H1 (cell line): Measurements from ENCODE around the gene RAI14. TPM values are rescaled to one million over a fixed set of nuclear protein-coding genes. Genes with fewer than 3 reads are reported as not detected.

Source experiments
- CTCF ChIA-PET: fragments of 300-600 bp; sonication (Branson Sonifier 250); formaldehyde crosslinking; loops from one replicate; lab custom pipeline; 2021; ENCODE audit not compliant: partially characterized antibody; lab: Charles Lee
- POLR2A ChIA-PET: fragments of 300-600 bp; sonication (Branson Sonifier 250); formaldehyde crosslinking; loops from one replicate; lab custom pipeline; 2021; ENCODE audit warnings: inconsistent platforms; ENCODE audit not compliant: partially characterized antibody; lab: Charles Lee
- DNase-seq, 2 experiments: peaks; one replicate each; pipeline versions ENCODE4 v3.0.0 to v3.0.0-alpha.2; 2010 to 2022; ENCODE audit warnings: low spot score in 2 of 2, low read depth in 1 of 2, mixed read lengths in 1 of 2
- FAIRE-seq: peaks from 2 replicates; lab custom pipeline; 2011; peaks lifted over from hg19 to GRCh38; lab: Jason Lieb, UNC
- H2AFZ ChIP-seq: 2 replicates; pipeline ENCODE4 v1.8.1; 2012; ENCODE audit warnings: low read length, inconsistent platforms
- H2AK5ac ChIP-seq: 2 replicates; pipeline ENCODE4 v1.6.1; 2013; ENCODE audit warnings: low read depth, low read length
- H2BK120ac ChIP-seq: replicated peaks from 2 replicates; pipeline ENCODE3; 2013; ENCODE audit warnings: low read depth, low read length, inconsistent platforms
- H2BK12ac ChIP-seq: 2 replicates; pipeline ENCODE4 v1.6.1; 2013; ENCODE audit warnings: low read depth, low read length
- H2BK15ac ChIP-seq: 2 replicates; pipeline ENCODE4 v1.6.1; 2013; ENCODE audit warnings: low read length
- H2BK20ac ChIP-seq: 2 replicates; pipeline ENCODE4 v1.6.1; 2013; ENCODE audit warnings: low read length
- H2BK5ac ChIP-seq: 2 replicates; pipeline ENCODE4 v1.6.1; 2013; ENCODE audit warnings: low read depth, low read length
- H3K14ac ChIP-seq: 2 replicates; pipeline ENCODE4 v1.6.1; 2013; ENCODE audit warnings: inconsistent platforms; ENCODE audit not compliant: insufficient read length
- H3K18ac ChIP-seq: 2 replicates; pipeline ENCODE4 v1.6.1; 2013; ENCODE audit warnings: low read length; ENCODE audit errors: extremely low read depth
- H3K23ac ChIP-seq: 2 replicates; pipeline ENCODE4 v1.6.1; 2013; ENCODE audit warnings: inconsistent platforms; ENCODE audit not compliant: insufficient read length
- H3K23me2 ChIP-seq: 2 replicates; pipeline ENCODE4 v1.6.1; 2013; ENCODE audit warnings: low read depth, low read length
- H3K27ac ChIP-seq: 2 replicates; pipeline ENCODE4 v1.6.1; 2011; ENCODE audit warnings: low read depth, low read length, inconsistent platforms
- H3K27me3 ChIP-seq, 4 experiments: replicated peaks in 1 of 4; 1 replicate in 1 of 4; 2 replicates in 3 of 4; pipeline versions ENCODE4 v1.6.1 to v1.8.1; 2011 to 2013; ENCODE audit warnings: low read length in 3 of 4, mild to moderate bottlenecking in 3 of 4, inconsistent platforms in 2 of 4, mixed read lengths in 2 of 4, moderate library complexity in 1 of 4; ENCODE audit not compliant: control insufficient read depth in 3 of 4, insufficient read depth in 3 of 4; ENCODE audit errors: extremely low read depth in 1 of 4
- H3K36me3 ChIP-seq, 4 experiments: 2 replicates each; pipeline versions ENCODE4 v1.6.1 to v1.8.1; 2011 to 2013; ENCODE audit warnings: mild to moderate bottlenecking in 4 of 4, low read length in 3 of 4, moderate library complexity in 2 of 4, control low read depth in 1 of 4, inconsistent platforms in 1 of 4; ENCODE audit not compliant: insufficient read depth in 4 of 4, control insufficient read depth in 2 of 4
- H3K4ac ChIP-seq: replicated peaks from 2 replicates; pipeline ENCODE3; 2013; ENCODE audit warnings: low read length, low read depth, mixed read lengths, inconsistent platforms; ENCODE audit not compliant: insufficient read length
- H3K4me1 ChIP-seq, 4 experiments: replicated peaks in 1 of 4; 1 replicate in 1 of 4; 2 replicates in 3 of 4; pipeline versions ENCODE4 v1.6.1 to v1.8.1; 2011 to 2013; ENCODE audit warnings: low read length in 3 of 4, inconsistent platforms in 2 of 4, mixed read lengths in 1 of 4; ENCODE audit not compliant: insufficient read depth in 4 of 4, control insufficient read depth in 3 of 4
- H3K4me2 ChIP-seq, 2 experiments: 2 replicates each; pipeline versions ENCODE4 v1.6.1 to v1.8.1; 2011 to 2013; ENCODE audit warnings: low read depth in 2 of 2, low read length in 2 of 2, control low read depth in 1 of 2, inconsistent platforms in 1 of 2, mild to moderate bottlenecking in 1 of 2; ENCODE audit not compliant: insufficient read depth in 1 of 2
- H3K4me3 ChIP-seq, 4 experiments: fragments of 200-600, 300-600 bp in 1 of 4; sonication (generic), shearing (Covaris generic), sonication (Bioruptor Twin) in 1 of 4; 2 replicates each; pipeline versions ENCODE4 v1.5.1 to v1.8.1; 2011 to 2016; ENCODE audit warnings: low read length in 4 of 4, low read depth in 3 of 4, control low read depth in 2 of 4, inconsistent platforms in 2 of 4, mild to moderate bottlenecking in 2 of 4, mixed read lengths in 1 of 4, moderate library complexity in 1 of 4; ENCODE audit not compliant: insufficient read depth in 2 of 4; ENCODE audit errors: extremely low read depth in 1 of 4
- H3K56ac ChIP-seq: replicated peaks from 2 replicates; pipeline ENCODE3; 2013; ENCODE audit warnings: low read depth, mild to moderate bottlenecking, mixed read lengths, low read length, inconsistent platforms; ENCODE audit not compliant: insufficient read length
- H3K79me1 ChIP-seq: 2 replicates; pipeline ENCODE4 v1.6.1; 2013; ENCODE audit warnings: low read depth, low read length, control low read depth
- H3K79me2 ChIP-seq, 2 experiments: 2 replicates each; pipeline versions ENCODE4 v1.6.1 to v1.8.1; 2012 to 2013; ENCODE audit warnings: low read length in 2 of 2, mild to moderate bottlenecking in 2 of 2, inconsistent platforms in 1 of 2; ENCODE audit not compliant: insufficient read depth in 2 of 2, control insufficient read depth in 1 of 2
- H3K9ac ChIP-seq, 4 experiments: replicated peaks in 1 of 4; 1 replicate in 1 of 4; 2 replicates in 3 of 4; pipeline versions ENCODE4 v1.6.1 to v1.8.1; 2011 to 2013; ENCODE audit warnings: low read depth in 3 of 4, low read length in 3 of 4, control low read depth in 2 of 4, mild to moderate bottlenecking in 2 of 4, moderate library complexity in 2 of 4, inconsistent platforms in 1 of 4; ENCODE audit errors: extremely low read depth in 1 of 4
- H3K9me3 ChIP-seq, 2 experiments: 2 replicates each; pipeline versions ENCODE4 v1.6.1 to v1.8.1; 2012 to 2013; ENCODE audit warnings: mild to moderate bottlenecking in 2 of 2, moderate library complexity in 2 of 2, control low read depth in 1 of 2, inconsistent platforms in 1 of 2, low read depth in 1 of 2, low read length in 1 of 2, mixed read lengths in 1 of 2; ENCODE audit not compliant: insufficient read depth in 2 of 2
- H4K20me1 ChIP-seq, 2 experiments: replicated peaks in 1 of 2; 2 replicates each; pipeline versions ENCODE3 to v1.8.1; 2011 to 2013; ENCODE audit warnings: inconsistent platforms in 2 of 2, low read length in 2 of 2, mild to moderate bottlenecking in 1 of 2; ENCODE audit not compliant: insufficient read depth in 2 of 2, control insufficient read depth in 1 of 2
- H4K5ac ChIP-seq: 2 replicates; pipeline ENCODE4 v1.6.1; 2013; ENCODE audit warnings: low read length, low read depth, mixed read lengths, inconsistent platforms; ENCODE audit not compliant: insufficient read length
- H4K8ac ChIP-seq: 2 replicates; pipeline ENCODE4 v1.8.0; 2013; ENCODE audit warnings: mild to moderate bottlenecking, moderate library complexity, low read length, inconsistent platforms; ENCODE audit not compliant: insufficient read depth; ENCODE audit errors: extremely low read depth
- H4K91ac ChIP-seq: replicated peaks from 2 replicates; pipeline ENCODE3; 2013; ENCODE audit warnings: low read length, mixed read lengths, inconsistent platforms; ENCODE audit not compliant: insufficient read length
- CTBP2 ChIP-seq: IDR thresholded peaks from 2 replicates; pipeline ENCODE4 v1.7.0; 2011; ENCODE audit warnings: borderline replicate concordance, mild to moderate bottlenecking, moderate library complexity, mixed read lengths, low read length; ENCODE audit not compliant: insufficient read depth, insufficient read length
- GABPA ChIP-seq: IDR thresholded peaks from 2 replicates; pipeline ENCODE4 v1.6.1; 2011; ENCODE audit warnings: mild to moderate bottlenecking, low read length, moderate library complexity, borderline replicate concordance; ENCODE audit not compliant: insufficient read depth
- GTF2F1 ChIP-seq: IDR thresholded peaks from 2 replicates; pipeline ENCODE4 v1.6.1; 2012; ENCODE audit warnings: low read depth, low read length, improper control_type of control experiment, borderline replicate concordance
- HDAC2 ChIP-seq, 2 experiments: fragments of 300-600 bp in 1 of 2; sonication (generic) in 1 of 2; IDR thresholded peaks; 2 replicates each; pipeline ENCODE4 v1.6.1; 2011 to 2012; ENCODE audit warnings: low read depth in 2 of 2, low read length in 2 of 2, mild to moderate bottlenecking in 2 of 2, moderate library complexity in 2 of 2, borderline replicate concordance in 1 of 2, inconsistent platforms in 1 of 2
- MAFK ChIP-seq: IDR thresholded peaks from 2 replicates; pipeline ENCODE4 v1.6.1; 2012; ENCODE audit warnings: low read depth, mild to moderate bottlenecking, improper control_type of control experiment, low read length
- PHF8 ChIP-seq: fragments of 200-600 bp; sonication (generic); conservative IDR thresholded peaks from 2 replicates; pipeline ENCODE4 v1.7.1; 2012; ENCODE audit warnings: low read depth, mild to moderate bottlenecking, inconsistent platforms, low read length, moderate library complexity
- RNF2 ChIP-seq: fragments of 200-900, 300-1000 bp; sonication (generic); IDR thresholded peaks from 2 replicates; pipeline ENCODE4 v1.7.1; 2016; ENCODE audit warnings: borderline replicate concordance, low read depth, mild to moderate bottlenecking, antibody characterized with exemption, low read length; ENCODE audit not compliant: poor library complexity, severe bottlenecking; ENCODE audit errors: missing control alignments
- SAP30 ChIP-seq: fragments of 300-600 bp; sonication (generic); IDR thresholded peaks from 2 replicates; pipeline ENCODE4 v1.7.1; 2012; ENCODE audit warnings: low read length, moderate library complexity, mild to moderate bottlenecking, inconsistent platforms; ENCODE audit not compliant: insufficient read depth, insufficient replicate concordance
- SIRT6 ChIP-seq: IDR thresholded peaks from one replicate; pipeline ENCODE4 v1.7.1; 2012; ENCODE audit warnings: low read length, inconsistent platforms
- TAF1 ChIP-seq: IDR thresholded peaks from 2 replicates; pipeline ENCODE4 v1.6.1; 2011; ENCODE audit warnings: mild to moderate bottlenecking, low read depth, low read length
- YY1 ChIP-seq: IDR thresholded peaks from 2 replicates; pipeline ENCODE4 v1.6.1; 2011; ENCODE audit warnings: low read depth, mild to moderate bottlenecking, low read length
- WGBS, 2 experiments: shearing (Covaris generic) in 1 of 2; methylation state at CpG; one replicate each; pipeline versions ENCODE4 v1.1.6 to v1.1.7; 2013 to 2015; ENCODE audit warnings: low lambda C conversion rate in 2 of 2, mixed read lengths in 2 of 2, inconsistent platforms in 1 of 2, low coverage in 1 of 2, missing lambda C conversion rate in 1 of 2; ENCODE audit not compliant: insufficient replicate concordance in 2 of 2, insufficient coverage in 1 of 2, insufficient read length in 1 of 2; ENCODE audit errors: extremely low coverage in 1 of 2, missing lambda C conversion rate in 1 of 2; 5-methylcytosine and 5-hydroxymethylcytosine counted together
- polyA plus RNA-seq, 7 experiments: library from polyadenylated mRNA; depleted of rRNA in 3 of 7; stranded (reverse) in 5 of 7; unstranded in 2 of 7; fragments of >200 nt in 5 of 7; fragments of 200-250 nt in 2 of 7; gene quantifications; 1 replicate in 5 of 7; 2 replicates in 1 of 7; 4 replicates in 1 of 7; pipeline versions ENCODE4 v1.2.1 to v1.2.3, GENCODE V29; 2011 to 2013; ENCODE audit warnings: missing spikeins in 2 of 7, mixed read lengths in 2 of 7
- total RNA-seq: library from RNA; stranded (reverse); fragmentation: NEBNext Ultra II Directional; extraction: Animal tissue kit (Norgen Biotek cat#: 25700); gene quantifications from 2 replicates; pipeline ENCODE4 v1.2.1, GENCODE V29; 2021
- TF ChIP-seq, protein P1 (sequence below): IDR thresholded peaks from 2 replicates; pipeline ENCODE4 v1.6.1; 2012; ENCODE audit warnings: inconsistent platforms

RAI14 gene
- total and polyA plus RNA-seq, 2 of the 8 experiments (the other 6 are each of a cell fraction or from before 2014, with no cell fraction given), result 48.4 to 210 TPM

GRCh38 chr5:34669931-34670516 is 13.9 kb downstream of the RAI14 start:
- H2BK20ac ChIP-seq, result no peak overlapping the region
- H3K9ac ChIP-seq, result no peak overlapping the region
- ChIA-PET CTCF (interaction anchor here (0.8 kb wide), 2 partner anchors 15 to 21 kb away, joined by 3 read pairs; no protein-coding TSS in a partner anchor), POLR2A (interaction anchor here (0.8 to 1.0 kb wide), 3 partner anchors 24 to 106 kb away, joined by 3 read pairs; no protein-coding TSS in a partner anchor)
- H3K4me3 ChIP-seq, result no peak overlapping the region
- H2BK15ac ChIP-seq, result no peak overlapping the region
- FAIRE-seq (no peak), DNase-seq (no peak)
- no peak overlapping the region for H4K5ac ChIP-seq
- no peaks in the 10 kb centered on the region for H3K9me3 ChIP-seq
- peaks cover 25 to 34% of the 10 kb centered on the region in 2 experiments for H4K20me1 ChIP-seq
- H4K91ac ChIP-seq, result no peak overlapping the region
- no peak overlapping the region for H3K4me2 ChIP-seq
- no peak overlapping the region for H3K27ac ChIP-seq
- no peak overlapping the region for H2BK5ac ChIP-seq
- H3K14ac ChIP-seq, result no peak overlapping the region
- peaks cover 7% of the 10 kb centered on the region for H3K79me1 ChIP-seq
- H2AFZ ChIP-seq, result no peak overlapping the region
- TF ChIP-seq, protein P1, sequence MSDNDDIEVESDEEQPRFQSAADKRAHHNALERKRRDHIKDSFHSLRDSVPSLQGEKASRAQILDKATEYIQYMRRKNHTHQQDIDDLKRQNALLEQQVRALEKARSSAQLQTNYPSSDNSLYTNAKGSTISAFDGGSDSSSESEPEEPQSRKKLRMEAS, result no peak
- TF ChIP-seq CTBP2 (no peak), HDAC2 (IDR thresholded peaks at IDR 0.05; ENCODE audit: borderline replicate concordance in 1 of 2, low read depth in 2 of 2, low read length in 2 of 2) (no peak), RNF2 (no peak), PHF8 (no peak), SAP30 (no peak), GTF2F1 (no peak), MAFK (no peak), GABPA (no peak), TAF1 (no peak), YY1 (no peak), SIRT6 (no peak)
- WGBS, 2 experiments, result 70% methylated on average over 7 of the region's 7 CpGs; no CpG with 5 or more reads in 1 of the 2 experiments
- H3K18ac ChIP-seq, result no peak overlapping the region
- no peak overlapping the region for H2BK120ac ChIP-seq
- H4K8ac ChIP-seq, result no peak overlapping the region
- H3K4me1 ChIP-seq, result peaks cover 4 to 27% (median 21%) of the 10 kb centered on the region in 4 experiments
- peaks cover 49 to 100% of the 10 kb centered on the region in 2 experiments for H3K79me2 ChIP-seq
- H2AK5ac ChIP-seq, result no peak overlapping the region
- no peak overlapping the region for H3K23ac ChIP-seq
- no peak overlapping the region for H3K4ac ChIP-seq
- H2BK12ac ChIP-seq, result no peak overlapping the region
- H3K56ac ChIP-seq, result no peak overlapping the region
- H3K36me3 ChIP-seq, result peaks cover 0 to 4% (median 0%) of the 10 kb centered on the region in 4 experiments; a peak in 5 of 8 replicates
- no peaks in the 10 kb centered on the region for H3K27me3 ChIP-seq
- no peaks in the 10 kb centered on the region for H3K23me2 ChIP-seq
